IPS-15b (cell line): ENCODE measurements around the gene NOCT.
"Not testable (repeated sequence)": the region's sequence is repeated elsewhere in the genome, so short reads cannot be mapped to it uniquely, and the experiment has no call there.

ENCODE experiments used
- H3K27me3 ChIP-seq: one replicate; pipeline ENCODE4 v1.6.1; 2013; ENCODE audit warnings: low read length; ENCODE audit not compliant: control insufficient read depth, insufficient read depth
- H3K36me3 ChIP-seq: one replicate; pipeline ENCODE4 v1.6.1; 2013; ENCODE audit warnings: low read length; ENCODE audit not compliant: control insufficient read depth, insufficient read depth
- H3K4me1 ChIP-seq: one replicate; pipeline ENCODE4 v1.6.1; 2013; ENCODE audit warnings: mild to moderate bottlenecking, low read length; ENCODE audit not compliant: control insufficient read depth, insufficient read depth
- H3K4me3 ChIP-seq: one replicate; pipeline ENCODE4 v1.5.1; 2013; ENCODE audit warnings: low read depth, low read length
- H3K9ac ChIP-seq: one replicate; pipeline ENCODE4 v1.6.1; 2013; ENCODE audit warnings: low read depth, mild to moderate bottlenecking, low read length
- H3K9me3 ChIP-seq: one replicate; pipeline ENCODE4 v1.6.1; 2013; ENCODE audit warnings: mild to moderate bottlenecking, low read length; ENCODE audit not compliant: control insufficient read depth, insufficient read depth

NOCT gene

GRCh38 chr4:139011225-139011950 lies 4.2 kb upstream of the NOCT start:
- Histone ChIP-seq H3K9me3 (peaks cover 5% of the 10 kb centered on the region), H3K36me3 (no peaks in the 10 kb centered on the region), H3K27me3 (no peaks in the 10 kb centered on the region), H3K4me1 (peaks cover 17% of the 10 kb centered on the region), H3K4me3 (no peak overlapping the region), H3K9ac (no peak overlapping the region)

- H3K27me3 ChIP-seq: no peaks in the 10 kb centered on the region
- no peak overlapping the region for H3K9ac ChIP-seq
These were observed 961 bp upstream of the NOCT start for GRCh38 chr4:139014371-139015268.

GRCh38 chr4:139015948-139016471 lies 429 bp downstream of the NOCT start:
- no peaks in the 10 kb centered on the region for H3K27me3 ChIP-seq
- H3K4me1 ChIP-seq: peaks cover 39% of the 10 kb centered on the region
- no peaks in the 10 kb centered on the region for H3K9me3 ChIP-seq
- H3K4me3 ChIP-seq: peak overlapping the region; percentile 80
- H3K9ac ChIP-seq: peak overlapping the region; percentile 95
- no peaks in the 10 kb centered on the region for H3K36me3 ChIP-seq

More at GRCh38 chr4:139014371-139015268, 961 bp upstream of the NOCT start:
- no peaks in the 10 kb centered on the region for H3K36me3 ChIP-seq
- no peaks in the 10 kb centered on the region for H3K9me3 ChIP-seq
- peak overlapping the region; percentile 80 for H3K4me3 ChIP-seq
- H3K4me1 ChIP-seq: peaks cover 28% of the 10 kb centered on the region

DNA sequence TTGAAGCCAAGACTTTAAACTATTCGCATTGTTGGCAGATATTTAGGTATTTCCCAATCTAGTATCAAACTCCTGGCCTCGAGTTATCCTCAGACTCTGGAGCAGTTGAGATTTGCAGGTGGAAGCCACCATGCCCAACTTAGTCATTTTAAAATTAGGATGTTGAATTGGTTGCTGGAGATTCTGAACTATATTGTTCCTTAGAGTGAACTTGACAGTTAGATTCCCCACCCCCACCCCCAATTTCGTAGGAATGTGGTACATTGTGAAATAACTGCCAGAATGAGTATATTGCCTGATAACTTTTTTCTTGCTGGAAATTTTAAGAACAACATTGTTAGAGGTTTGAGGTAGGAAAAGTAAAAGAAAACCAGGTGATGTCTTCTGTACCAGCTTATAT lies 2.3 kb downstream of the NOCT start:
- Histone ChIP-seq H3K4me1 (peaks cover 46% of the 10 kb centered on the region), H3K9ac (no peak overlapping the region), H3K4me3 (peak overlapping the region; percentile 80)

DNA sequence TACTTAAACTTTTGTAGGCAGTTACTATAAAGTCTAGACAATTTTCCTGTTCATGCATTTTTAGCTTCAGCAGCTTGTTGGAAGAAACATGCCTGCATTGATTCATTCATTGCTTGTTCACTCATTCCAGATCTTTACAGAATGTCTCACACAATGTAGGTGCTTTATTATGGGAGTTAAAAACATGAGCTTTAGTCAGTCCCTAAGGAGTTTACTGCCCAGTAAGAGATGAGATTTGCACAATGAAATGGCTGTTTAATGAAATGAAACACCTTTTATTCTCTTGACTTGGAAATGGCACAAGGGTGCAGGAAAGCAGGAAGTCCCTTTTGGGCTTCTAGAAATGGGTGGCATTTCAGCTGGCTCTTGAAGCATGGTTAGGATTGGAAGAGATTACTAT lies 2.9 kb downstream of the NOCT start:
- Histone ChIP-seq H3K36me3 (no peaks in the 10 kb centered on the region), H3K4me1 (peaks cover 45% of the 10 kb centered on the region), H3K9ac (no peak overlapping the region), H3K4me3 (peak overlapping the region; percentile 80), H3K27me3 (no peaks in the 10 kb centered on the region), H3K9me3 (no peaks in the 10 kb centered on the region)

More for the DNA sequence above, 2.3 kb downstream of the NOCT start:
- H3K36me3 ChIP-seq: no peaks in the 10 kb centered on the region
- H3K27me3 ChIP-seq: no peaks in the 10 kb centered on the region
- H3K9me3 ChIP-seq: no peaks in the 10 kb centered on the region

GRCh38 chr4:139018971-139019758 lies 3.6 kb downstream of the NOCT start:
- Histone ChIP-seq H3K4me1 (peaks cover 38% of the 10 kb centered on the region), H3K9ac (no peak overlapping the region), H3K9me3 (no peaks in the 10 kb centered on the region), H3K27me3 (no peaks in the 10 kb centered on the region), H3K4me3 (peak overlapping the region; percentile 80), H3K36me3 (no peaks in the 10 kb centered on the region)

GRCh38 chr4:139020384-139020783 lies 4.8 kb downstream of the NOCT start:
- H3K4me1 ChIP-seq: peaks cover 36% of the 10 kb centered on the region
- H3K9ac ChIP-seq: no peak overlapping the region
- no peaks in the 10 kb centered on the region for H3K27me3 ChIP-seq
- H3K36me3 ChIP-seq: no peaks in the 10 kb centered on the region
- no peaks in the 10 kb centered on the region for H3K9me3 ChIP-seq
- peak overlapping the region; percentile 80 for H3K4me3 ChIP-seq

DNA sequence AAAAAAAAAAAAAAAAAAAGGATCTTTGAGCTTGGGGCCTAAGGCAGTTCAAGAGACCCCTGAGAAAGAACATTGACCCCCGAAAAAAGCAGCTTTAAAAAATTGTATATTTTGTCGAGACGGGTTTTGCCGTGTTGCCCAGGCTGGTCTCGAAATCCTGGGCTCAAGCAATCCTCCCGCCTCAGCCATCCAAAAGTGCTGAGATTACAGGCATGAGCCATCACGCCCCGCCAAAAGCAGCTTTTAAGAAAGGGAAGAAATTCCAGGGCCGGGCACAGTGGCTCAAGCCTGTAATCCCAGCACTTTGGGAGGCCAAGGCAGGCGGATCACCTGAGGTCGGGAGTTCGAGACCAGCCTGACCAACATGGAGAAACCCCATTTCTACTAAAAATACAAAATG lies 5.5 kb downstream of the NOCT start:
- not testable (repeated sequence) for H3K9me3 ChIP-seq, H3K27me3 ChIP-seq, H3K9ac ChIP-seq, H3K36me3 ChIP-seq, H3K4me3 ChIP-seq
- H3K4me1 ChIP-seq: peaks cover 36% of the 10 kb centered on the region

- Histone ChIP-seq H3K4me3 (no peak overlapping the region), H3K9me3 (no peaks in the 10 kb centered on the region), H3K4me1 (peaks cover 36% of the 10 kb centered on the region), H3K9ac (no peak overlapping the region), H3K27me3 (no peaks in the 10 kb centered on the region), H3K36me3 (no peaks in the 10 kb centered on the region)
These were observed 7.3 kb downstream of the NOCT start for GRCh38 chr4:139022835-139023234.

DNA sequence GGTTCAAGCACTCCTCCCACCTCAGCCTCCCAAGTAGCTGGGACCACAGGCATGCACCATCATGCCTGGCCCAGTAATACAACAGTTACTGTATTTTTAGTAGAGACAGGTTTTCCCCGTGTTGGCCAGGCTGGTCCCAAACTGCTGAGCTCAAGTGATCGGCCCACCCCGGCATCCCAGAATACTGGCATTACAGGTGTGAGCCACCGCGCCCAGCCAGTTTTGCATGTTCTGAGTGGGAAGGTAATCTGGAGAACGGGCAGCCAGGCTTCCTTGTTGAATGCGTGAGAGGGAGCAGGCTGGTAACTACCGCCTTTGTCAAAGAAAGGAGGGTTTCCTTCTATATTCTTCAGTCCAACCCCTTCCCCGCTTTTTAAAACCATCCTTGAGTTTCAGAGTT lies 9.1 kb downstream of the NOCT start:
- Histone ChIP-seq H3K27me3 (no peaks in the 10 kb centered on the region), H3K9ac (no peak overlapping the region), H3K9me3 (no peaks in the 10 kb centered on the region), H3K4me3 (no peak overlapping the region), H3K36me3 (no peaks in the 10 kb centered on the region), H3K4me1 (peaks cover 30% of the 10 kb centered on the region)

GRCh38 chr4:139025841-139026240 lies 10.3 kb downstream of the NOCT start:
- Histone ChIP-seq H3K9me3 (no peaks in the 10 kb centered on the region), H3K4me3 (no peak overlapping the region), H3K9ac (no peak overlapping the region), H3K27me3 (no peaks in the 10 kb centered on the region), H3K36me3 (no peaks in the 10 kb centered on the region), H3K4me1 (peaks cover 21% of the 10 kb centered on the region)
